Measurements from ENCODE around the gene HIBCH. TPM values are rescaled to one million over a fixed set of nuclear protein-coding genes. Genes with fewer than 3 reads are reported as not detected.

The HIBCH gene
- total and polyA plus RNA-seq, 2 of the 13 experiments (the other 11 are each of a cell fraction or from before 2014, with no cell fraction given): 18.8 to 49.5 TPM

DNA sequence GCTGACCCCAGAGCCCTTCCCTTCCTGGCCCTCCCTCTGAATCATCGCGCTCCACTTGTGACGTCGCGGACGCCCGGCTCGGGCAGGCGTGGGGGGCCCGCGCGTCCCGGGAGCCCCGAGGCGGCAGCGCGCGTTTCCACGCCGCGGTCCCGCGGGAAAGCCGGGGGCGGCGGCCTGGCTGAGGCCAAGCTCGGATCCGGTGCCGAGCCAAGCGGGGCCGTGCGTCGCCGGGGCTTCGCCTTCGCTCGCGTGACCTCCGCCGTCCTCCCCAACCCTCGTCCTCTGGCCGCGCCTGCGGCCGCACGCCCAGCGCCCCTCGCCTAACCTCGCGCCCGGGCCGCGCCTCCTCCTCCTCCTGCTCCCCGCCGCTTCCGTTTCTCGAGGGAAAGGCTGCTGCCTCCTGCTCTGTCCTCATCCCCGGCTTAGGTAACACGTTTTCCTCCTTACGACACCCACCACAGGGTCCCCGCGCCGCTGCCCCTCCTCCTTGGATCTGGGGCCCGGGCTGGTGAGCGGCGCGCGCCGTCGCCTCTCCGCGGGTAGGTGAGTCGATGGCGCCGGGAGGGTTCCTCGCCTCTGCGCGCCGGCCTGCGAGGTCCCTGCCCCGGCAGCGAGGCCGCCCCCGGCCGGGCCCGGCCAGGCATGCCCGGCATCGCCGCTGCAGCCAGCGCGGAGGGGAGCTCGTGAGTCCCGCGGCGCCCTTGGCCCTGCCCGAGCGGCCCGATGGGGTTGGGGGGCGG, 24.1 kb upstream of the HIBCH start, which contains the start of gene INPP1 (continued):
- TF ChIP-seq RBFOX2 (IDR thresholded peaks at IDR 0.05; ENCODE audit: low read depth, low read length) (peak; percentile 86), ZNF709 (CRISPR knock-in tag; IDR thresholded peaks at IDR 0.05) (peak; percentile 99), ZNF557 (CRISPR knock-in tag; IDR thresholded peaks at IDR 0.05) (no peak; the same call in 1 of the 2 replicates), POLR2AphosphoS2 (IDR thresholded peaks at IDR 0.05; ENCODE audit: low read depth, low read length) (no peak), RFXAP (CRISPR knock-in tag; IDR thresholded peaks at IDR 0.05; ENCODE audit: borderline replicate concordance) (0 out of 2 replicates have a peak, but pooled peaks have one; percentile 45), ZNF329 (CRISPR knock-in tag; IDR thresholded peaks at IDR 0.05; ENCODE audit: low read depth) (0 out of 2 replicates have a peak, but pooled peaks have one; percentile 19), ZNF460 (CRISPR knock-in tag; IDR thresholded peaks at IDR 0.05; ENCODE audit: borderline replicate concordance) (peak; percentile 58; the same call in 1 of the 2 replicates), ZNF143 (CRISPR knock-in tag; IDR thresholded peaks at IDR 0.05) (no peak), NFE2L2 (IDR thresholded peaks at IDR 0.05; ENCODE audit: low read length) (no peak), JARID2 (CRISPR knock-in tag; IDR thresholded peaks at IDR 0.05; ENCODE audit: insufficient replicate concordance) (no peak), UBTF (CRISPR knock-in tag; IDR thresholded peaks at IDR 0.05) (peak; percentile 98), ZNF484 (CRISPR knock-in tag; IDR thresholded peaks at IDR 0.05; ENCODE audit: borderline replicate concordance, low read depth) (peak; percentile 72; the same call in 1 of the 2 replicates), SKIL (CRISPR knock-in tag; IDR thresholded peaks at IDR 0.05; ENCODE audit: borderline replicate concordance) (0 out of 2 replicates have a peak, but pooled peaks have one; percentile 63), MXD3 (CRISPR knock-in tag; IDR thresholded peaks at IDR 0.05) (peak; percentile 96; the same call in 1 of the 2 replicates), SIX4 (CRISPR knock-in tag; IDR thresholded peaks at IDR 0.05) (no peak), PLRG1 (conservative IDR thresholded peaks at IDR 0.05) (no peak), ZNF264 (CRISPR knock-in tag; IDR thresholded peaks at IDR 0.05) (no peak), HOXA9 (CRISPR knock-in tag; IDR thresholded peaks at IDR 0.05; ENCODE audit: borderline replicate concordance) (0 out of 2 replicates have a peak, but pooled peaks have one; percentile 93), ZNF580 (CRISPR knock-in tag; IDR thresholded peaks at IDR 0.05; ENCODE audit: borderline replicate concordance, low read depth) (0 out of 2 replicates have a peak, but pooled peaks have one; percentile 40), ZNF776 (CRISPR knock-in tag; IDR thresholded peaks at IDR 0.05) (peak; percentile 63; the same call in 1 of the 2 replicates), TBL1XR1 (IDR thresholded peaks at IDR 0.05; ENCODE audit: borderline replicate concordance, low read length, partially characterized antibody) (no peak), NFYB (CRISPR knock-in tag; IDR thresholded peaks at IDR 0.05) (0 out of 2 replicates have a peak, but pooled peaks have one; percentile 6)
- TF ChIP-seq, protein P1, sequence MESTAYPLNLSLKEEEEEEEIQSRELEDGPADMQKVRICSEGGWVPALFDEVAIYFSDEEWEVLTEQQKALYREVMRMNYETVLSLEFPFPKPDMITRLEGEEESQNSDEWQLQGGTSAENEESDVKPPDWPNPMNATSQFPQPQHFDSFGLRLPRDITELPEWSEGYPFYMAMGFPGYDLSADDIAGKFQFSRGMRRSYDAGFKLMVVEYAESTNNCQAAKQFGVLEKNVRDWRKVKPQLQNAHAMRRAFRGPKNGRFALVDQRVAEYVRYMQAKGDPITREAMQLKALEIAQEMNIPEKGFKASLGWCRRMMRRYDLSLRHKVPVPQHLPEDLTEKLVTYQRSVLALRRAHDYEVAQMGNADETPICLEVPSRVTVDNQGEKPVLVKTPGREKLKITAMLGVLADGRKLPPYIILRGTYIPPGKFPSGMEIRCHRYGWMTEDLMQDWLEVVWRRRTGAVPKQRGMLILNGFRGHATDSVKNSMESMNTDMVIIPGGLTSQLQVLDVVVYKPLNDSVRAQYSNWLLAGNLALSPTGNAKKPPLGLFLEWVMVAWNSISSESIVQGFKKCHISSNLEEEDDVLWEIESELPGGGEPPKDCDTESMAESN (CRISPR knock-in tag; conservative IDR thresholded peaks at IDR 0.05): peak; percentile 89
